HFF-Myc (cell line): Measurements from ENCODE around the gene ADGRD1.

Source experiments
- DNase-seq: peaks from one replicate; pipeline ENCODE4 v3.0.0-alpha.2; 2011; ENCODE audit warnings: low read depth; ENCODE audit errors: extremely low read depth
- H3K4me3 ChIP-seq: replicated peaks from 2 replicates; pipeline ENCODE4 v1.5.1; 2011; ENCODE audit warnings: low read depth, mild to moderate bottlenecking, control low read depth, low read length
- TF ChIP-seq, protein P1 (sequence below): IDR thresholded peaks from 2 replicates; pipeline ENCODE4 v1.5.1; 2012; ENCODE audit warnings: mild to moderate bottlenecking, low read depth, low read length, control low read depth; ENCODE audit errors: missing control alignments

Gene ADGRD1

GRCh38 chr12:131135311-131135785, 181.6 kb downstream of the ADGRD1 start:
- H3K4me3 ChIP-seq: no peak overlapping the region
- DNase-seq: no peak
- TF ChIP-seq, protein P1, sequence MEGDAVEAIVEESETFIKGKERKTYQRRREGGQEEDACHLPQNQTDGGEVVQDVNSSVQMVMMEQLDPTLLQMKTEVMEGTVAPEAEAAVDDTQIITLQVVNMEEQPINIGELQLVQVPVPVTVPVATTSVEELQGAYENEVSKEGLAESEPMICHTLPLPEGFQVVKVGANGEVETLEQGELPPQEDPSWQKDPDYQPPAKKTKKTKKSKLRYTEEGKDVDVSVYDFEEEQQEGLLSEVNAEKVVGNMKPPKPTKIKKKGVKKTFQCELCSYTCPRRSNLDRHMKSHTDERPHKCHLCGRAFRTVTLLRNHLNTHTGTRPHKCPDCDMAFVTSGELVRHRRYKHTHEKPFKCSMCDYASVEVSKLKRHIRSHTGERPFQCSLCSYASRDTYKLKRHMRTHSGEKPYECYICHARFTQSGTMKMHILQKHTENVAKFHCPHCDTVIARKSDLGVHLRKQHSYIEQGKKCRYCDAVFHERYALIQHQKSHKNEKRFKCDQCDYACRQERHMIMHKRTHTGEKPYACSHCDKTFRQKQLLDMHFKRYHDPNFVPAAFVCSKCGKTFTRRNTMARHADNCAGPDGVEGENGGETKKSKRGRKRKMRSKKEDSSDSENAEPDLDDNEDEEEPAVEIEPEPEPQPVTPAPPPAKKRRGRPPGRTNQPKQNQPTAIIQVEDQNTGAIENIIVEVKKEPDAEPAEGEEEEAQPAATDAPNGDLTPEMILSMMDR: no peak

DNA sequence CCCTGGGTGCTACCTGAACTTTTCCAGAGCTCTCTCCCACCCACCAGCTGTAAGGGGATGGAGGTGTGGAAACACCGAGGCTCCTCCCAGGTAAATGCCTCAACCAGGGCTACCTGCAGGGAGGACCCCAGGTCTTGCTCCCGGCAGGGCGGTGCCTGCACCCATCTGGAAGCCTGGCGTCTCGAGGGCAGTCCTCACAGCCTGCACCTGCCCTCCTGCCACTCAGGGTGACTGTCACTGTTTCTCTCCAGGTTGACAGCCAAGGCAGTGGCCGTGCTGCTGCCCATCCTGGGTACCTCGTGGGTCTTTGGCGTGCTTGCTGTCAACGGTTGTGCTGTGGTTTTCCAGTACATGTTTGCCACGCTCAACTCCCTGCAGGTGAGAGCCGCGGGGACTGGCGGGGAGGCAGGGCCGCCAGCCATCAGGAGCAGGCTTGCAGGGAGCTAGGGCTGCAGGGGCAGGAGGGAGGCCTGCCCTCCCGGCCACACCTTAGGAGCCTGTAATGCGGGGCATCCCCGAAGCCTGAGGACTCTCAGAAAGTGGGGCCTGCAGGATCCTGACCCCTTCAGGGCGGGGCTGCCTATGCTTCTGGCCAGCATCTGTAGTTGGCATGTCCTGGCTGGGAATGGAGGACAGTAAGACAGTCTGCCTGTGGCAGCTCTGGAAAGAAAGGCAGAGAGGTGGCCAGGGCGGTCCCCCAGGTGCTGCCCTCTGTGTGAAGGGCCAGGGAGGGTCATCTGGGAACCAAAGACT, 182.3 kb downstream of the ADGRD1 start:
- TF ChIP-seq, protein P1: no peak
- DNase-seq: no peak
- no peak overlapping the region for H3K4me3 ChIP-seq

DNA sequence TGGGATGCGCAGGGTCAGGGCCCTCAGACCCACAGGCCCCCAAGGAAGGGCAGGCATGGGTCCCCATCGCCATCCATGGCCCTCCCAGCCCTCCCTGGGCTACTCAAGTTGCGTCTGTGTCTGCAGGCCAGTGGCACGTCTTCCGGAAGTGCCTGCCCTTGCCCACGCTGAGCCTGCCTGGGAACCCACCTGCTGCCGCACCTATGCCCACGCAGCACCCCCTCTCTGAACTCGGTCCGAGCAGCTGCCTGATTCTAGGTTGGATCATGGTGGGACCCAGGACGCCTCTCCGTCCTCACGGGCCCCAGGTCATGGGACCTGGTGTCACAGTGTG, 182.8 kb downstream of the ADGRD1 start:
- TF ChIP-seq, protein P1: no peak
- no peak overlapping the region for H3K4me3 ChIP-seq
- DNase-seq: no peak

DNA sequence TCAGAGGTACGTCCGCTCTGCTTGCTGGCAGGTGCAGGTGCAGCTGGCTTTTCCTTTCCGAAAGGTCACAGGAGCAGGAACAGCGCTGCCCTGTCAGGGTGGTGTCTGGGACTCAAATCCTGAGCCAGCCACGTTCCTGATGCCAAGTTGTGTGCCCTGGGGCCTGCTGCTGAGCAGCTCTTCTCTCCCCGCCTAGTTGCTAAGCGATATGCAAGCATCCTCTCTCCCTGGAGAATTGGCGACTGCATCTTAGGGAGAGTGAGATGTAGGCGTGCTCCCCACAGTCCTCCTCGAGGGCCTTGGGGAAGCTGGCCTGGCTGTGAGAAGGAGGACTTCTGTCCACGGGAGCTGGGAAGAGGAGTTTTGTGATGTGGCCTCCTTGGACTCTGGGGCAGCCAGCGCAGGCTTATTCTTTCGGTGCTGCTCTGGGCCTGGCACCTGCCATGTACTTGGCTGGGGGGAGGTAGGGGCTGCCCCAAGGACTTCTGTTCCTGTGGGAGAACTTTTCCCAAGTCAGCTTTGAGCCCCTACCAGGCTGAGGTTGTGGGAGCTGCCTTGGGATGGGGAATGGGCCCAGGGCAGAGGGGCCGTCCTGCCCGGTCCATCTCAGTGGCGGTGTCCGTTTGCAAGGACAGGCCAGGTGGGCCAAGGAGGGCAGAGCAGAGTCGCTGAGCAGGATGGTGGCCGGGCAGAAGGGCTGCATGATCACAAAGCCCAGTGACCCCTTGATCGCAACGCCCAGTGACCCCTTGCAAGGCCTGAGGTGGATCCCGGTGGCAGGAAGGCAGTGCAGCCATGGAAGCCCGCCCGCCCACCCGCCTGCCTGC, 183.5 kb downstream of the ADGRD1 start:
- TF ChIP-seq, protein P1: no peak
- no peak overlapping the region for H3K4me3 ChIP-seq
- no peak for DNase-seq

DNA sequence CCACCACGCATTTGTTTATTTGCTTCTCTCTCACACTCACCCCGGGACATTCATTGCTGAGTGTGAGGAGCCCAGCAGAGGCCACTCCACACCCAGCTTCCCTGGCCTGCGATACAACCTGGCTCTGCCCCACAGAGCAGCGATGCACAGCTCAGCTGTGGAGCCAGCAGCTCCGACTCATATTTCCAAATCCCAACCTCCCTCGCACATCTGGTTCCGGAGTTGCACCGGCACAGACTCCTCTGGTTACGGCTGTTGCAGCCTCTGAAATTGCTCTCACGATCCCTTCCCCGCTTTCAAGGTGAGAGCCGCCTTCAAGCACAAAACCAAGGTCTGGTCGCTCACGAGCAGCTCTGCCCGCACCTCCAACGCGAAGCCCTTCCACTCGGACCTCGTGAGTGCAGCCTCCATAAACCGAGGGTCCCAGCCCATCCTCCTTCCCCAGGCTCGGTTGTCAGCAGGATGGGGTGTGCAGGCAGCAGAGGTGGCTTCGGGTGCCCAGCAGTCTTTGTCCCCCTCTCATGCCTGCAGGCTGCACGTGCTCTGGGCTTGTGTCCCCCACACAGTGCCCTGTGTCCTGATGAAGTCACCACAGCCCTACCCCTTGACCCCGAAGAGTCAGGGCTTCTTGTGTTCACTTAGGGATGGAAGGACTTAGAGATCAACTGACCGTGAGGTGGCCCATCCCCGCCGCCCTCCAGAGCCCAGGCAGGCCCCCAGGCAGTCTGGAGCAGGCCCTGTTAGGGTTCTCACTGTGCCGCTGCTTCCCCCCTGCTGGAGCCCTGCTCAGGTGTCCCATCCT, 184.3 kb downstream of the ADGRD1 start:
- no peak for DNase-seq
- TF ChIP-seq, protein P1: no peak
- no peak overlapping the region for H3K4me3 ChIP-seq

- DNase-seq: no peak
Measured at GRCh38 chr12:131138638-131139362, 185.1 kb downstream of the ADGRD1 start.

More at GRCh38 chr12:131138638-131139362, 185.1 kb downstream of the ADGRD1 start:
- TF ChIP-seq, protein P1: no peak
- H3K4me3 ChIP-seq: no peak overlapping the region
